Breast epithelium (tissue), 3 donors: ENCODE results near the gene PHOSPHO1.

Source experiments
- POLR2A ChIP-seq: fragments of 450-650 bp; IDR thresholded peaks from one replicate; pipeline ENCODE4 v1.6.1; 2016; ENCODE audit warnings: antibody characterized with exemption, mild to moderate bottlenecking, moderate library complexity
- TF ChIP-seq, protein P1 (sequence below), 3 donors: fragments of 450-650 bp; IDR thresholded peaks; one replicate each; pipeline ENCODE4 v1.5.1; 2016 to 2017; ENCODE audit warnings: antibody characterized with exemption in 3 of 3, mild to moderate bottlenecking in 3 of 3, moderate library complexity in 3 of 3

DNA sequence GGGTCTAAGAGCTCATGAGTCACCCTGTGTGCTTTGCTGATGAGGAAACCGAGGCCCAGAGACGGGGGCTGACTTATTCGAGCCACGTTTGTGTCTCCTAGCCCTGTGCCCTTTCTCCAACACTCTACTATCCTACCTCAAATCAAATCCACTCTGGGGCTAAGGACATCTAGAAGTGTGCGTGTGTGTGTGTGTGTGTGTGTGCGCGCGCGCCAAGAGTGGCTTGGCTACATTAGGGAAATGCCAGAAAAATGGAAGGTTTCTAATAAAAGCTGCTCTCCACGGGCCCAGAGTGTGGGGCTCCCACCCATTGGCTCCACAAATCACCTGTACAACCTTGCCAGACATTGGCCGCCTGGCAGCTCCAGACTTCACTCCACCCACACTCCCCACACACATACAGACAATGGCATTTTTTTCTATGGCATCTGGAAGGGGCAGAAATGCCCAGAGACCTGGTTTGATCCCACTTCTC is 30.3 kb upstream of the PHOSPHO1 start:
- TF ChIP-seq POLR2A: no peak
- TF ChIP-seq, protein P1, sequence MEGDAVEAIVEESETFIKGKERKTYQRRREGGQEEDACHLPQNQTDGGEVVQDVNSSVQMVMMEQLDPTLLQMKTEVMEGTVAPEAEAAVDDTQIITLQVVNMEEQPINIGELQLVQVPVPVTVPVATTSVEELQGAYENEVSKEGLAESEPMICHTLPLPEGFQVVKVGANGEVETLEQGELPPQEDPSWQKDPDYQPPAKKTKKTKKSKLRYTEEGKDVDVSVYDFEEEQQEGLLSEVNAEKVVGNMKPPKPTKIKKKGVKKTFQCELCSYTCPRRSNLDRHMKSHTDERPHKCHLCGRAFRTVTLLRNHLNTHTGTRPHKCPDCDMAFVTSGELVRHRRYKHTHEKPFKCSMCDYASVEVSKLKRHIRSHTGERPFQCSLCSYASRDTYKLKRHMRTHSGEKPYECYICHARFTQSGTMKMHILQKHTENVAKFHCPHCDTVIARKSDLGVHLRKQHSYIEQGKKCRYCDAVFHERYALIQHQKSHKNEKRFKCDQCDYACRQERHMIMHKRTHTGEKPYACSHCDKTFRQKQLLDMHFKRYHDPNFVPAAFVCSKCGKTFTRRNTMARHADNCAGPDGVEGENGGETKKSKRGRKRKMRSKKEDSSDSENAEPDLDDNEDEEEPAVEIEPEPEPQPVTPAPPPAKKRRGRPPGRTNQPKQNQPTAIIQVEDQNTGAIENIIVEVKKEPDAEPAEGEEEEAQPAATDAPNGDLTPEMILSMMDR (IDR thresholded peaks at IDR 0.05): no peak
